Right kidney (tissue), 9 donors: ENCODE data around the gene CNNM3.
"Not testable (repeated sequence)": the region's sequence is repeated elsewhere in the genome, so short reads cannot be mapped to it uniquely, and the experiment has no call there.

Source experiments
- DNase-seq: peaks from one replicate; pipeline ENCODE4 v3.0.0-alpha.2; 2016
- long read RNA-seq, 8 donors: transcript quantifications; one replicate each; lab custom pipeline, GENCODE V29; 2026

CNNM3 gene
- long read RNA-seq, donor 1, partial matches to known transcripts: 0 of 4 reads
- long read RNA-seq, donor 1, other reads (novel, unspliced or antisense): 0 of 4 reads
- long read RNA-seq, donor 2, partial matches to known transcripts: 0 of 2 reads
- long read RNA-seq, donor 2, other reads (novel, unspliced or antisense): 0 of 2 reads
- long read RNA-seq, donor 3, partial matches to known transcripts: 6 of 8 reads
- long read RNA-seq, donor 3, other reads (novel, unspliced or antisense): 0 of 8 reads
- long read RNA-seq, donor 4, partial matches to known transcripts: 0 of 2 reads
- long read RNA-seq, donor 4, other reads (novel, unspliced or antisense): 0 of 2 reads
- long read RNA-seq, donor 5, partial matches to known transcripts: 0 of 2 reads
- long read RNA-seq, donor 5, other reads (novel, unspliced or antisense): 0 of 2 reads
- long read RNA-seq, donor 6, partial matches to known transcripts: 11 of 15 reads
- long read RNA-seq, donor 6, other reads (novel, unspliced or antisense): 0 of 15 reads
- long read RNA-seq, donor 7, transcript CNNM3-201 (8 exons, 3,447 nt): major isoform, 10 of 10 reads
- long read RNA-seq, donor 7, partial matches to known transcripts: 0 of 10 reads
- long read RNA-seq, donor 7, other reads (novel, unspliced or antisense): 0 of 10 reads
- long read RNA-seq, donor 8, partial matches to known transcripts: 0 of 4 reads
- long read RNA-seq, donor 8, other reads (novel, unspliced or antisense): 0 of 4 reads

DNA sequence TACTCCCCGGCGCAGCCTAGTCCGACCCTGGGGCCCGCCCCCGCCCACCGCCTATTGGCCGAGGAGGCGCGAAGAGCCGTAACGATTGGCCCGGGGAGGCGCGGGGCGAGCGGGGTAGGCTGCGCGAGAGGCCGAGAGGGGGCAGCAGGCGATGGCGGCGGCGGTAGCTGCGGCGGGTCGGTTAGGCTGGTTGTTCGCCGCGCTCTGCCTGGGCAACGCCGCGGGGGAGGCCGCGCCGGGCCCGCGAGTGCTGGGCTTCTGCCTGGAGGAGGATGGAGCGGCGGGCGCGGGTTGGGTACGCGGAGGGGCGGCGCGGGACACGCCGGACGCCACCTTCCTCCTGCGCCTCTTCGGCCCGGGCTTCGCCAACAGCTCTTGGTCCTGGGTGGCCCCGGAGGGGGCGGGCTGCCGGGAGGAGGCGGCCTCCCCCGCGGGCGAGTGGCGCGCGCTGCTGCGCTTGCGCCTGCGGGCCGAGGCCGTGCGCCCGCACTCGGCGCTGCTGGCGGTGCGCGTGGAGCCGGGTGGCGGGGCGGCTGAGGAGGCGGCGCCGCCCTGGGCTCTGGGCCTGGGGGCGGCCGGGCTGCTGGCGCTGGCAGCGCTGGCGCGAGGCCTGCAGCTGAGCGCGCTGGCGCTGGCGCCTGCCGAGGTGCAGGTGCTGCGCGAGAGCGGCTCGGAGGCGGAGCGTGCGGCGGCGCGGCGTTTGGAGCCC is at the start of gene CNNM3:
Gene CNNM3, plus strand, starts transcription at position 142 of the 709 bp plus-strand sequence. Its CDS starts 10 bp downstream, at position 152.
- DNase-seq: peak; percentile 99

DNA sequence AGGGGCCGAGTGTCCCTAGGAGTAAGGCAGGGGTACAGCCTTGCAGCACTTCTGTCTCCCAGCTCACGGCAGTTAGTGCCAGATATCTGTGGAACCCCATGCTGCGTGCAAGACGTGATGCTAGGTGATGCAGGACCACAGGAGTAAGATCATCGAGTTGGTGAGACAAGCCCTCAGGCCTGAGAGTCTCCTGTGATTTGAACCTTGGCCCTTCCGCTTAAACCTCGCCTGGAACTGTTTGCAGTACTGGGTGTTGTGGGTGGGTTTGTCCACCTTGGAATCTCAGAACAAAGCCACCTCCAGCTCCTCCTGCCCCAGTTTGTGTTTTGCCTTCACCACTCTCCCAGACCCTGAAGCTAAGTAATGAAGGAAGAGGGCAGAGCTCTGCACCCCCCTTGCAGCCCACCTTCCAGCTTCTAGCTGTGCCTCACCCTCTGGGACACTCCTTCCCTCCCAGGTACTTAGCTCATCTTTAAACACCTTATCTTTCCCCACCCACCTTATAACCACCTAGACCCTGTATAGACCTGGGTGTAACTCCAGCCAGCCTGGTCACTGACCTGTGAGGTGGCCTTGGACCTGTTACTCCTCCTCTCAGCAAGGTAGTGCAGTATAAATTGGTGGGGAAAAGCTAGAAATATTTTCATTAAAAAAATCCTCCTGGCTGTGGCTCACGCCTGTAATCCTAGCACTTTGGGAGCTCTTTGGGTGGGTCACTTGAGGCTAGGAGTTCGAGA is 48.8 kb upstream of the CNNM3 start:
- no peak for DNase-seq

DNA sequence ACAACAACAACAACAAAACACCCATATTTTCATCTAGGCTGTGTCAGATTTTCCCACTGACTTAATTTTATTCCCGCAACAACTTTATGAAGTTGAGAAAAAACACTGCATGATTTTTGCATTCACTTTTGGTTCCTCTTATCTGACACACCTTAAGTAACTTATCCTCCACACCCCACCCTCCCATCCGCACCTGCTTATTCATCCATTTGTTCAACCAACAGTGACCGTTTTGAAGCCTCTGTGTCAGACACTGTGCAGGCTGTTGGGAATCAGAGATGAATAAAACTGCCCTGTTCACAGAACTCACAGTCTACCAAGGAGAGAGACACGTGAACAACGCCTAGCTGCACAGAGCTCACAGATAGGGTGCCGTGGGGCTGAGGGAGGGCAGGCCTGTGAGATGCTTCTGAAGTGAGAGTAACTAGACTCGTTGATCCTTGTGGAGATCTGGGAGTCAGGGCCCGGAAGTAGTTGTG is 47.9 kb upstream of the CNNM3 start:
- DNase-seq: no peak

DNA sequence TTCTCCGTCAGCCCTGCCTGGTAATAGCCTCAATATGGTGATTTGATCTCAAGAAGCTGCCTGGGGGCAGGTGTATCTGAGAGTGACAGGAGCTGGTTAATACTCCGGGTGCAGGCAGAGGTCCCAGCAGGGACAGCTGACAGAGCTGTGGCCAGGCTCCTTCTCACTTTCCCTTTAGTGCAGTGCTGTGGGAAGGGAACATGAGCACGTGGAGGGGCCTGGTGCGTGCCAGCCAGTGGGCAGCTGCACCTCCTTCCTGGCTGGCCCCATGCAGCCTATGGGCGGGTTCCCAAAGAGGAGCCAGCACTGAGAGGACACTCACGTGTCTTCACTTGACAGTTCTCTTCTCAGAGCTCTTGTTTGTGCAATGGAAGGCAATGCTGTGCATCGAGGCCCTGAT is 46.3 kb upstream of the CNNM3 start:
- peak; percentile 19 for DNase-seq

DNA sequence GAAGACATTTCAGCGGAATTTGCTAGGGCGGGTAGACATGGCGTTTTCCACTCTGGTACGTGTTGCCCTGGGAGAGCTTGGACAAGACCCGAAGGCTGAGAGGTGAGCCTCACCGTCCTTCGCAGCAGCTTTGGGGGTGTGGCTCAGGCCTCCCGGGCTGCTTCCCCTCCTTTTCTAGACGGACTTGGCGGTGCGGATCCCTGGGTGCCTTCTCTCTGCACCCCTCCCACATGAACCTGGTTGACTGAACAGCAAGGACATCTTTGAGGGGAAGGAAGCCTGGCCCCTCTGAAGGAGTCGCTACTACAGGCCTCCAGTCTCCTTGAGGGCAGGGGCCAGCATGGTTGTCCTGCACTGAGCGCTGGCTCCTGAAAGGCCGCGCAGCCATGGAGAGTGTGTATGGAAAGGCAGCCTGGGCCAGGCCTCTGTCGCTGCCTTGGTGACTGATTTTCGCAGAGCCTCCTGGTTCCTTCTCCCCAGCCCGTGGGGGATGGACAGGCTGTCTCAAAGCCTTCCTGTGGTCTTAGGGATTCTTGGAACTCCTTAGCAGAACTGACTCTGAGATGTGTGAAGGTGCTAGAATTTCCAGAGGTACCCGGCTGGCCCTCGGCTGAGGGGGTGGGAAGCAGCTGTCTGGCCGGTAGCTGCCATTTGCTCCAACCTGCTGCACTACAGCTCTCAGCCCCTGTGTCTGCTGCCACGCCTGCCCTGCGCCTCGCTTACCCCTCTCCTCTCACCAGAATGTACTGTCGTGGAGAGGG is 45.4 kb upstream of the CNNM3 start:
- peak; percentile 19 for DNase-seq

DNA sequence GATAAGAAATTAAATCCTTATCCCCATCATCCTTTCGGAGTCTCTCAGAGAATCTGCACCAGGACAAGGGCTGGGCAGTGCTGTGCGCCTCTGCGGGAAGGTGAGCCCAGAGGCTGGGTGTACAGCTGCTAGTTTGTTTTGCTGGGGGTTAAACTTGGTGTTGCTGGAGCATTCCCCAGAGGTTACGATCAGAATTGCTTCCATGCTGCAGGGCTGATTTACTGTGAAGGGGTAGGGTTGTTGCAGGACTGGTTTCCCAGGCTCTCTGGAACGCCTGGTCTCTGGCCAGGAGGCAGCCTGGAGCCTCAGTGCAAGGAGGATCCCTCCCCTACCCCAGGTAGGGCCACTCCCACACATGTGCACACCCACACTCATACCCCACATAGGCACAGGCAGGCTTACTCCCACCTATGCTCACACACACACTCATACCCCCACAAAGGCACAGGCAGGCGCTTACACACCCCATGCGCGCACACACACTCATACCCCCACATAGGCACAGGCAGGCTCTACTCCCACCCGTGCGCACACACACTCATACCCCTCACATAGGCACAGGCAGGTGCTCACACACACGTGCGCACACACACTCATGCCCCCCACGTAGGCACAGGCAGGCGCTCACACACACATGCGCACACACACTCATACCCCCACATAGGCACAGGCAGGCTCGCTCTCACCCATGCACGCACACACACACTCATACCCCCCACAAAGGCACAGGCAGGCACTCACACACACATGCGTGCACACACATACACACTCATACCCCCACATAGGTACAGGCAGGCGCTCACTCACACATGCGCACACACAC is 44.1 kb upstream of the CNNM3 start:
- DNase-seq: peak; percentile 18

DNA sequence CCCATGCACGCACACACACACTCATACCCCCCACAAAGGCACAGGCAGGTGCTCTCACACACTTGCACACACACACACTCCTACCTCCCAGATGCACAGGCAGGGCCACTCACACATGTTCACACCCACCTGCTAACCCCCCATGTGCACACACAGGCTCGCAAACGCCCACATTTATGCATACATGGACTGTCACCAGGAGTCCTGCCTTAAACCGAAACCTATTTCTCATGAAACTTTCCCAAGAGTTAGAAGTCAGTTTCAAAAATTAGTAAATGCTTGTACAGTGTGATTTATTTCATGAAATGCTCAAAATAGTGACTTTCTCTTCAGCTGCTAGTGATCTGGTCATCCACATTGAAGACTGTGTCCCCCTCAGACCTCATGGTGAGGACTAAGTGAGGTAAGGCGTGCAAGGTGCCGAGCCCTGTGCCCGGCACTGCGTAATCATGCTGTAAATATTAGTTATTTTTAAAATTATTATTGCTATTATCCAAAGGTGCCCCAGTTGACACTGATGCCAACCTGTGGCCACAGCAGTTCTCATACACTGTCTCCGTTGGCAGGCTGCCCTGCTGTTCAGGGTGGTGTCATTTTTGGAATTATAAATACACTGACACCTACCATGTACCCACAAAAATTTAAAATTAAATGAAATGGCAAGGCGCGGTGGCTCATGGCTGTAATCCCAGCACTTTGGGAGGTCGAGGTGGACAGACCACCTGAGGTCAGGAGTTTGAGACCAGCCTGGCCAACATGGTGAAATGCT is 43.0 kb upstream of the CNNM3 start:
- no peak for DNase-seq

DNA sequence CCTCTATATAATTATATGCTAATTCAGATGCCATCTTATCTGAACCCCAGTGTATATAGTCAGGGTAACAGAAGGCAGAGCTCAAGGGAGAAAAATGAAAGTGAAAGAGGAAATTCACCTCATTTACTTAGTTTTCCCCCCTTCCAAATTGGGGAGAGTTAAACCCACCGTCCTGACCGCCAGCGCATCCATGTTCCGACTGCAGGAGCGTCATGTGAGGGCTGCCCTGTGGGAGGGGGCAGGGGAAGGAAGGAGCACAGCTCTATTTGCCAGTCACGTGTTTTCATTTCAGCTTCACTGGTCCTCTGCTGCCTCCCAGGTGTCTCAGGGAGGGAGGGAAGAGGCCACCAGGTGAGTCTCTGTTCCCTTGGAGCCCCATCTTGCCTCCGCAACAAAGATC is 42.1 kb upstream of the CNNM3 start:
- peak; percentile 17 for DNase-seq

DNA sequence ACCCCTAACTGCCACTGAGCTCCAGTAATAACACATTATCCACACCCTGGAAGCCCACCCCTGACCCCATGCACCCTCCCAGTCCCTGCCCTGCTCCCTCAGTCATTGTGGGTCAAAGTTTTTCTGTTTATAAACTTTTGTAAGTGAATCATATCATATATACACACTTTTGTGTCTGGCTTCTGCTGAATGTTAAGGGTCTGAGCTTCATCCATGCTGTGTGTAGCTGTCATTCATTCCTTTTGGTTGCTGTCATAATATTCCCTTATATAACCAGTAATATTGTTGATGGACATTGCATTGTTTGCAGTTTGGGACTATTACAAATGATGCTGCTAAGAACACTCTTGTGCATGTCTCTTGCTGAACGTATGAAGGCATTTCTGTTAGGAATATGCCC is 40.9 kb upstream of the CNNM3 start:
- no peak for DNase-seq

DNA sequence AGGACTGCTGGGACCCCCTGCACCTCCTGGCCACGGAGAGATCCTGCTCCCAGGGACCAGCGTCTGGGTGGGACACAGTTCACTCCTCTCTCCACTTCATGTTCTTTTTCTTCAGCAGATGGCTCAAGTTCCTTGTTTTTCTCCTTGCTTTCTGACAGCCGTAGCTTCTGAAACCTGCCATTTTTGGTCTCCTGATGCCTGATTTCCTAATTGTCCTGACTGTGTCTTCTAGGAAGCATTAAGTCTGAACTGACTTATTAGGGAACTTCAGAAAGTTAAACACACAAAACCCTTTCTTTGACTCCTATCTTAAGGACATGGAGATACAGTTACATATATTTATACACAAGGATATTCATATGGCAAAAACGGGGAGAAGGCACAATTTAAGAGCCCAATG is 32.7 kb upstream of the CNNM3 start:
- DNase-seq: no peak

DNA sequence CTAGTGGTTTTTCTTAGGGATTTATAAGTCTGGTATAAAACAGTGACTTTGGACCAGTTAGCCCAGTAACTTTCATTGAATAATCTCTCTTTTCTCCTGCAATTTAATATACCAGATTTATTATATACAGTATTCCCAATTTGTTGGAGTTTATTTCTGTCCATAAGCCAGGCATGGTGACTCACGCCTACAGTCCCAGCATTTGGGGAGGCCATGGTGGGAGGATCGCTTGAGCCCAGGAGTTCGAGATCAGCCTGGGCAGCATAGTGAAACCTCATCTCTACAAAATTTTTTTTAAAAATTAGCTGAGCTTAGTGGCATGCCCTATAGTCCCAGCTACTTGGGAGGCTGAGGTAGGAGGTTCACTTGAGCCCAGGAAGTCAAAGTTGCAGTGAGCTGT is 28.7 kb upstream of the CNNM3 start:
- no peak for DNase-seq

DNA sequence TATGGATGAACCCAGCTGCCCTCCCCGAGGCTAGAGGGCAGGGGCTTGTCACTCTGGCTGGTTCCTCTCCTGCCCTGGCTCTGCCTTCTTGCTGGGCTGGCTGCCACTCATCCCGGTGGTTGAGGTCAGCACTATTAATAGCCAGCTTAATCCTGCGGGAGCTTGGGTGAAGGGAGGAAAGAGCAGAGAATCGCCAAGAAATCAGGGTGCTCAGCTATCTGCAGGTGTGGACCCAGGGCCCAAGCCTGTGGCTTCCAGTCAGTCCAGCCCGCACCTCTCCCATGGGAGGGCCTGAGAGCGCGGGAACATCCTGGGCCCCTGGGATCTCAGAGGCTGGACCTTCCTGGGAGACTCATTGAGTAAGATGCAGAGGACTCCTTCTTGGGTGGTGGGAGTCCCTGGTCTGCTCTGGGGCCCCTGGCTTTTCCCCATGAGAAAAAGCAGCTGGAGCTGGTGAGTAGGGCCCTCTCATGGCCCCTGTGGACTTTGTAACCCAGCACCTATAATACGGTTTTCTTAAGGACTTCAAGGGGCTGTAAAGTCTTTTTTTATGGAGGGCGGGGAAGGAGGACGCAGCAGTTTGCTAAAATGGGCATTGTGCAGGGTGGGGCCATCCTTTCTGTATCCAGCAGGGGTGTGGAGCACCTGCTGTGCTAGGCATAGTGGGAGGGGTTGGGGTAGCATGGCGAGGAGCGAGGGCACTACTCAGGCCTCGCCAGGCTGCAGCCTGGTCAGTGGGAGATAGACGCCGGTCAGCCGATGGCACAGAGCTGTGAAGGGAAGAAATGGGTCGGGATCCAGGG is 27.4 kb upstream of the CNNM3 start:
- DNase-seq: no peak

DNA sequence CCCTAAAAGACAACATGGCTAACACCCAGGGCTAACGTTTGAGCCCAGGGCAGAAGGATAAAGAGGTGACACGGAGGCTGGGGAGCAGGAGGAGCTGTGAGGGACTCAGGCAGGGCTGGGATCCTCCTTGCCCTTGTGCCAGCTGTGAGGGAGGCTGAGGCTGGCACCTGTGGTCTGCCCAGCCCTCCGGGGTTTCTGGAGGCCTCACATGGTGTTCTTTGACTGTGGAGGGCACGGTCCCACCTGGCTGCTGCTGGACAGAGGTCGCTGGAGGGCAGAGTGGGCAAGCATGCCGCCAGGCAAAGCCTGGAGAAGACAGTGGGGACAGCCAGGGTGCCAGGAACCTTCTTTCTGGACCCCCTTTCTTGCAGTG is 26.8 kb upstream of the CNNM3 start:
- DNase-seq: no peak

DNA sequence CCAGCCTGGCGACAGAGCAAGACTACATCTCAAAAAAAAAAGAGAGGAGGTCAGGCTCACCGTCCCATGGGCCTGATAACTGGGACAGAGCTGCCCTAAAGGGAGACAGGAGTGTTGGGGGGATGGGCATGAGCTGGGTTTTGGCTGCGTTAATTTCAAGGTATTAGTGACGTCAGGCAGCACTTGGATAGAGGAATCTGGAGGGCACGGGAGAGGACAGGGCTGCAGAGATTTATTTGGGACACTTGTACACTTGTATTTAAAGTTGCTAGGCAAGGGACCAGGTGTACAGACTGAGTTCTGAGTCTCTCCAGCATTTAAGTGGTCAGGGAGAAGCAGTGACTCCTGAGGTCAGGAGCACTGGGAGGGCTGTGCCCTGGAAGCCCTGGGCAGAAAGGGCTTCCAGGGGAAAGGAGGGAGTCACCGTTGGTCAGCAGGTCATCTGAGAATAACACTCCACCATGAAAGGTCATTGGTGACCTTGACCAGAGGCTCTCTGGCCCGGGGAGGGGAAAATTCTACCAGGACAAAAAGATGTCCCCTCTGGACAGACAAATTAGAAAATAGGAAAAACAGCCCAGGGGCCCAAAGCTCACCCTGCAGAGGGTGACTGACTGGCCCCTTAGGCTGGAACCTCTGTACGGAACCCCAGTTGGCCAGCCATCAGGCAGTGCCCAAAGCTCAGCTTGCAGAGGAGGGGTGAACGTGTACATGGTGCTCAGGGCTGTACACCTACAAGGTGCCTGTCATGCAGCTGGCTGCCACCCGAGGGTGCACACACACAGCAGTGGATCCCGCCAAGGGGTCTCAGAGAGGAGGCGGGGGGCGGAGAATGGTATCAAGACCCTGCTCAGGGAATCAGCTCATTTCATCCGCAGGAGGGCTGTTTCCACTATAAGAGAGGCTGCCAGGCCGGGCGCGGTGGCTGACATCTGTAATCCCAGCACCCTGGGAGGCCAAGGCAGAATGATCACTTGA is 23.0 kb upstream of the CNNM3 start:
- no peak for DNase-seq

DNA sequence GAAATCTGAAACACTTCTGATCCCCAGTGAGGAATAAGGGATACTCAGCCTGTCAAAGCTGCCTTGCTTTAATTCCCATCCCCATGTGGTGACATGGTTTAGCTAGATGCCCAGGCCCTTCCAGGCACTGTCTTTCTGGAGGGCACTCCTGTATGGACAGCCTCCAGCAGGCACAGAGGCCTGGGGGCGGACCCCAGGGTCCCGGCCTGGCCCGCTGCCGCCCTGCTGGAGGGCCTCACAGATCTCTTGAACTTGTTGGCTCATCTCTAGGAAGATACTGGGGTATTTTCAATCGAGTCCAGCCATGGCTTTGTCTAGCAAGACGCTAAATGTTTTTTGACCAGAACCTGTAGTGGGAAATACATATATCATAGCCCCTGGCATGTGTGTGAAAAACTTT is 21.0 kb upstream of the CNNM3 start:
- DNase-seq: no peak

DNA sequence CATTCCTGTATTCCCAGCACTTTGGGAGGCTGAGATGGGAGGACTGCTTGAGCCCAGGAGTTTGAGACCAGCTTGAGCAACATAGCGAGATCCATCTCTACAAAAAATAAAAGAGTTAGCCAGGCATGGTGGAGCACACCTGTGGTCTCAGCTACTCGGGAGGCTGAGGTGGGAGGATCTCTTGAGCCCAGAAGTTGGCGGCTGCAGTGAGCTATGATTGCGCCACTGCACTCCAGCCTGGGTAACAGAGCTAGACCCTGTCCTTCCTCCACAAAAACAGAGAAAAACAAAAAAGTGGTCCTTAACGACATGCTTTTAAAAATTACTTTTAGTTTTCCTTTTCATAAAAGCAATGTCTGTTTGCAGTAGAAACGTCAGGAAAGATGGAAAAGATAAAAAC is 19.6 kb upstream of the CNNM3 start:
- not testable (repeated sequence) for DNase-seq

DNA sequence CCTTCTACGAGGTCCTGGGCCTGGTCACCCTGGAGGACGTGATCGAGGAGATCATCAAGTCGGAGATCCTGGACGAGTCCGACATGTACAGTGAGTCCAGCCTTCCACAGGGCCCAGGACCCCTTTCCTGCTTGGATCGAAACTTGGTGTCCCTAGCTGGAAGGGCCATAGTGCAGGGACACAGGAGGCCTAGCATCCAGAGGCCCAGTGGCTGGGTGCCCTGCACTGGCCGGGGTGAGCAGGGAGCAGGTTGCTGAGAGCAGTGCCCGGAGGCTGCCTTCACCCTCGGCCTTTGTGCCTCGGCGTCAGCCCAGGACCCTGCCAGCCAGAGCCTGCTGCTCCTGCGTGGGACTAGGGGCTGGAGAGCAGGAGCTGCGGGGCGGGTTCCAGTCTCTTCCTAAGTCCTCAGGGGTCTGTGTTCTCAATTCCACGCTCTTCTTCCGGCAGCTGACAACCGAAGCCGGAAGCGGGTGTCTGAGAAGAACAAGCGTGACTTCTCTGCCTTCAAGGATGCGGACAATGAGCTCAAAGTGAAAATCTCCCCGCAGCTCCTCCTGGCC is 18.9 kb upstream of the CNNM3 start:
- DNase-seq: no peak
